Activated CD8-positive, alpha-beta T cell treated with anti-CD3 and anti-CD28 coated beads, Interleukin-2, amount 10 ng/mL, durations not matched to agents 7 days and 5 days (primary cell): ENCODE measurements around the gene SLC1A2. TPM values are rescaled to one million over a fixed set of nuclear protein-coding genes. Genes with fewer than 3 reads are reported as not detected.

ENCODE experiments used
- ATAC-seq: fragments of 150-1000 bp; cut with Tn5 transposase; one replicate; pipeline ENCODE4 v1.10.0; 2021; ENCODE audit warnings: moderate library complexity
- CTCF ChIA-PET: fragments of 350-600 bp; sonication (Branson Sonifier 250); formaldehyde crosslinking; loops from one replicate; lab custom pipeline; 2021; ENCODE audit warnings: antibody characterized with exemption; lab: Charles Lee
- POLR2A ChIA-PET: fragments of 350-600 bp; sonication (Branson Sonifier 250); formaldehyde crosslinking; loops from one replicate; lab custom pipeline; 2021; ENCODE audit warnings: antibody characterized with exemption; lab: Charles Lee
- DNase-seq: peaks from one replicate; pipeline ENCODE4 v3.0.0-alpha.2; 2020
- H3K27ac Mint-ChIP-seq: one replicate; pipeline ENCODE4 v1.8.0; 2021; ENCODE audit warnings: mild to moderate bottlenecking, mixed read lengths
- H3K27me3 Mint-ChIP-seq: one replicate; pipeline ENCODE4 v1.8.0; 2021; ENCODE audit warnings: low read depth, mixed read lengths
- H3K36me3 Mint-ChIP-seq: one replicate; pipeline ENCODE4 v1.8.0; 2021; ENCODE audit warnings: low read depth, mixed read lengths
- H3K4me1 Mint-ChIP-seq: one replicate; pipeline ENCODE4 v1.8.0; 2021; ENCODE audit warnings: low read depth, mixed read lengths
- H3K4me3 Mint-ChIP-seq: one replicate; pipeline ENCODE4 v1.8.0; 2021; ENCODE audit warnings: mild to moderate bottlenecking, mixed read lengths
- H3K9me3 Mint-ChIP-seq: one replicate; pipeline ENCODE4 v1.8.0; 2022; ENCODE audit warnings: mixed read lengths; ENCODE audit not compliant: insufficient read depth
- total RNA-seq, 2 experiments: library from RNA; stranded (reverse); gene quantifications; one replicate each; pipeline ENCODE4 v1.2.3, GENCODE V29; 2021

SLC1A2 gene
- total RNA-seq, 2 experiments from 2014 or later = not detected

DNA sequence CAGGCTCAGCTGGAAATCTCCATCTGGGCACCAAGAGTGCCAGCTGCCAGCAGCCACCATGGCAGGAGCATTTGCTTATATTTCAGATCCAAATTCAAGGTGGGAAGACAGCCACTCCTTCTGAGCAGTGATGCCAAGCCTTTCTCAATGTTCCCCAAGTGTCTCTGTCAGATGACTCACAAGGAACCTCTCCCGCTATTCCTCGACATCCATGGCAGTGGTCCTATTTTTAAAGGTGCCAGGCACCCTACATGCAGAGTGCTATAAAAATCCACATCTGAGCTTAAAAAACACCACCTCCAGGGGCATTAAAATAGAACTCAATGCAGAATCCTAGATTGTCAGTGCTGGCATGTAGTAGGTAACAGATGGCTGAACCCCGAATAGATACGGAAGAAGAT is 112.1 kb downstream of the SLC1A2 start:
- no peaks in the 10 kb centered on the region for H3K27me3 Mint-ChIP-seq
- CTCF ChIA-PET = interaction anchor here (0.8 to 4.7 kb wide), 11 partner anchors 8 to 382 kb away, joined by 3 to 68 read pairs (median 14); no protein-coding TSS in a partner anchor
- peaks cover 19% of the 10 kb centered on the region for H3K4me1 Mint-ChIP-seq
- no peaks in the 10 kb centered on the region for H3K9me3 Mint-ChIP-seq
- ATAC-seq = no peak
- DNase-seq = no peak
- no peak overlapping the region for H3K27ac Mint-ChIP-seq
- peaks cover 4% of the 10 kb centered on the region for H3K36me3 Mint-ChIP-seq
- POLR2A ChIA-PET = no interaction called here
- H3K4me3 Mint-ChIP-seq = no peak overlapping the region

DNA sequence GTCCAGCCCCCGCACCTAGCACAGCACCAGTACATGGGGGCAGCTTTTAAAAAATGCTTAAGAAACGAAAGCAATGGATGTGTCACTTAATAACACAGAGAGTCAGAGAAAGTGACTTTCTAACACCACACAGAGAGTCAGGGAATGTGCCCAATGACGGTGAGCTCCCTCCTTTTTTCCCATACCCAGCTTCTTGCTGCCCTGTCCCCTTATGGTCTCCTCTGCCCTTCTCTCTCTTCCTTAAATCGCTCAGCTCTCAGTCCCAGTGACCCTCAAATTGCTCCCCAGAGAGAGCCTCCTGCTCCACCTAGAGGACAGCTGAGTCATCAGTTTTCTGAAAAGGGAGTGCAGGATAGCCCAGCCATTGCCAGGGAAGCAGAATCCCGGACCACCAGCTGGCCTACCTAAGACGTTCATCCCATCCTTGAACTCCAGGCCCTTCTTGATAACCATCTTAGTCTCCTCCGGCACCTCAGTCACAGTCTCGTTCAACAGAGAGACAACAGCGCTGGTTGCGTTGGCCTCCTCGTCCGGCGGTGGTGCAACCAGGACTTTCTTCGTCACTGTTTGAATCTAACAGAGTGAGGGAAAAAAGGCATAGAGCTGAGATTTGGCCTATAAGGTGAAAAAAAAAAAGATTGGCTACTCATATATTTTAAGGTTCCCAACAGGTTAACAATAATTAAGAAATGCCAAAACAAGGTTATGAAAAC is 113.5 kb downstream of the SLC1A2 start:
- Mint-ChIP-seq H3K9me3 (no peaks in the 10 kb centered on the region), H3K36me3 (peaks cover 4% of the 10 kb centered on the region), H3K4me1 (peaks cover 19% of the 10 kb centered on the region), H3K4me3 (peak overlapping the region; percentile 44), H3K27me3 (no peaks in the 10 kb centered on the region), H3K27ac (peak overlapping the region; percentile 83)
- ChIA-PET CTCF (interaction anchor here (0.6 to 4.7 kb wide), 84 partner anchors 9 to 387 kb away, joined by 3 to 68 read pairs (median 4); partner anchors contain the start of gene CD44), POLR2A (interaction anchor here (0.7 to 1.2 kb wide), 5 partner anchors 11 to 166 kb away, joined by 3 to 5 read pairs (median 3); no protein-coding TSS in a partner anchor)
- ATAC-seq (peak; percentile 84), DNase-seq (peak; percentile 68)

DNA sequence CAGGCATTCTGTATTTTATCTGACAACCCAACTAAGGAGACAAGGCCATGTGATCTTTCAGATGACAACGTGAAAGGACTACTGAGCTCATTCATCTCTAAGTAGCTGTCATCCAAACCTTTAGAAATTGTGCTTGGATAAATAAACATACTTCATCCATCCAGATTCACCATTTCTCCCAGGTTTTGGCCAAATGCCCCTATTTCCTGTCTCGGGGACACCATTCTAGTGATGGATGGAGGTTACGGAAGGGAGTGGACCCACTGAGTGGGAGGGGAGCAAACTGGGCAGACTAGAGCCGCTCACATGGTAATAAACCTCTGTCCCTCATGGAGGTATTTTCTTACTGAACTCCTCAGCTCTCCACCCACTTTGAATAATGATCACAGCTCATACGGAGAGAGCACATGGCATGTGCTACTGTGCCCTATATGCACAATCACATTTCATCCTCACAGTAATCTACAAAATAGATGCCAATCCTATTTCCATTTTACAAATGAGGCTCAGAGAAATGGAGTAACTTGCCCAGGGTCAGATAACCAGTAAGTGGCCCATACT is 114.4 kb downstream of the SLC1A2 start:
- peak overlapping the region; percentile 83 for H3K27ac Mint-ChIP-seq
- H3K9me3 Mint-ChIP-seq = no peaks in the 10 kb centered on the region

DNA sequence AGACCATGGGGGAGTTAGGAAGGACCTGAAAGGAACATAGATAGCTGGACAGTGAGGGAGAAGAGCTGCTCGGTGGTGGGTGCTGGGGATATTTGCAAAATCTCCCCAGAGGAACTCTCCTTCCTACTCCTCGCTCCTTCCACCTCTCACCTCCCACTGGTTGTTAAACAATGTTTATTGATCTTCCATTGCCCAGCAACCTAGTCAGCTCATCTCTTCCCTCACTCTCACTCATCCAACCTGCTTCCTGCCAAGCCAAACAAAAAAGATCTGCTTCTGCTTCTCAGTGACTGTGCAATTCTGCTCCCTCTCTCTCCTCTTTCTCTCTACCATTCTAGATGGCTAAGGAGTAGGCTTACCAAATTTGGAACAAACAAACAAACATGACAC is 115.0 kb downstream of the SLC1A2 start:
- H3K36me3 Mint-ChIP-seq = peaks cover 4% of the 10 kb centered on the region
- H3K4me3 Mint-ChIP-seq = no peak overlapping the region
- H3K27ac Mint-ChIP-seq = no peak overlapping the region
- ATAC-seq (peak; percentile 34), DNase-seq (no peak)
- ChIA-PET POLR2A (interaction anchor here (1.1 kb wide), 1 partner anchor 45 kb away, joined by 3 read pairs; no protein-coding TSS in a partner anchor), CTCF (interaction anchor here (0.7 to 4.7 kb wide), 25 partner anchors 11 to 386 kb away, joined by 3 to 68 read pairs (median 7); partner anchors contain the start of gene CD44)
- peaks cover 19% of the 10 kb centered on the region for H3K4me1 Mint-ChIP-seq
- H3K9me3 Mint-ChIP-seq = no peaks in the 10 kb centered on the region
- H3K27me3 Mint-ChIP-seq = no peaks in the 10 kb centered on the region

More for the DNA sequence above, 114.4 kb downstream of the SLC1A2 start:
- H3K4me1 Mint-ChIP-seq = peaks cover 19% of the 10 kb centered on the region
- no peak overlapping the region for H3K4me3 Mint-ChIP-seq
- H3K27me3 Mint-ChIP-seq = no peaks in the 10 kb centered on the region
- POLR2A ChIA-PET = interaction anchor here (0.7 to 1.2 kb wide), 6 partner anchors 12 to 165 kb away, joined by 3 to 5 read pairs (median 3); no protein-coding TSS in a partner anchor
- peaks cover 4% of the 10 kb centered on the region for H3K36me3 Mint-ChIP-seq
- DNase-seq (no peak), ATAC-seq (no peak)
- CTCF ChIA-PET = interaction anchor here (0.6 to 4.7 kb wide), 84 partner anchors 9 to 386 kb away, joined by 3 to 68 read pairs (median 4); partner anchors contain the start of gene CD44

DNA sequence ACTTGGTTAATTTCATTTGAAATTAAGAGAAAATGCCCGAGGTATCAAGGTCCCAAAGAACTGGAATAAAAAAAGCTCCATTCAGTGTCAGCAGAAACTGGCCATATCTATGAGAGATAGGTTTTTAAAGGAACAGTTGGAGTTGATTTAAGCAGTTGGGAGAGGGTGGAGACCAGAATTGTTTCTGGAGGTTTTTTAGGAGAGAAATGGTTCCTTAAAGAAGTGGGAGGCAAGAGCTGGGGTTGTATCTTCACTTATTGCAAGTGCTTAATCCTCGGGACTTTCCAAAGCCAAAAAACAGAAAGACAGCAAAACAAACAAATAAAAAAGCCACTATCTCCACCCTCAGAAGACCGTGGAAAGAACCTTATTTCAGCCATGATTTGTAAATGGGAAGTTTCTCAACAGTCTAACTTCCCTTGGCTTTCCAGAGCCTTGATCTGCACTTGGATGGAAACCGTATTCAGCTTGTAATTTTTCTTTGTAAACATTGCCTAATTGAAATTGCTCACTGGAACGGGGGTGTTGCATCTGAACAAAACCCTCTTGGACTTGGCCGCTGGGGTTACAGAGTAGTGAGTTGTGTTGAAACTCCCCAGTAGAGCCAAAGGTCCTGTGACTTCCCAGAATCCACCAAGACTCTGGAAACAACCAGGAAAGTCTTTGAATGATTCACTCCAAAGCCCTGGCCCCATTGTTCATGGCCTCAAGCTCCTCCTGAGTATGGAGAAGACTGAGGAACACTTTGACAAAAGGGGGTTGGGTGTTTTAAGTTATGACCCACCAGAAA is 115.6 kb downstream of the SLC1A2 start:
- ChIA-PET CTCF (interaction anchor here (0.8 to 4.7 kb wide), 18 partner anchors 8 to 385 kb away, joined by 3 to 52 read pairs (median 6); partner anchors contain the start of gene CD44), POLR2A (no interaction called here)
- Mint-ChIP-seq H3K4me1 (peaks cover 19% of the 10 kb centered on the region), H3K27ac (no peak overlapping the region), H3K27me3 (no peaks in the 10 kb centered on the region), H3K36me3 (peaks cover 4% of the 10 kb centered on the region), H3K4me3 (no peak overlapping the region), H3K9me3 (no peaks in the 10 kb centered on the region)
- DNase-seq (no peak), ATAC-seq (no peak)

DNA sequence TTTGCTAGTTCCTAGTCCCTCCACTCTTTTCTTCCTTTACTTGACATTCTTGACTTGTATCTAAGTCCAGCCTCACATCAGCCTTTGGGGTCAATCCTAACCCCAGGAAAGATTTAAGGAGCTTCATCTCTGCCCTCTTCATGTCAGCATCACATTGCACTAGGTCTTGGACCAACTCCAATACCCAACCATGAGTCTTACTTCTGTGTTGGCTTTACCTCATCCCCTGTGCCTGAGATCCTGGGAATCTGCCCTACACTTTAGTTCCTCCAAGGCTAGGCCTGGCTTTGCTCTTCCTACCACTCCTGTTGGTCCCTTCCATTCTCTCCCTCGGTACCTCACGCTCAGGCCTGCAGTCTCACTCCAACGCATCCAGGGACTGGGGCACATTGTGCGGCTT is 117.0 kb downstream of the SLC1A2 start:
- H3K36me3 Mint-ChIP-seq = peaks cover 4% of the 10 kb centered on the region
- H3K9me3 Mint-ChIP-seq = no peaks in the 10 kb centered on the region
- no peak for ATAC-seq
- H3K27me3 Mint-ChIP-seq = no peaks in the 10 kb centered on the region
- peaks cover 19% of the 10 kb centered on the region for H3K4me1 Mint-ChIP-seq
- no peak overlapping the region for H3K4me3 Mint-ChIP-seq
- ChIA-PET CTCF (no interaction called here), POLR2A (no interaction called here)
- DNase-seq = no peak
- no peak overlapping the region for H3K27ac Mint-ChIP-seq

DNA sequence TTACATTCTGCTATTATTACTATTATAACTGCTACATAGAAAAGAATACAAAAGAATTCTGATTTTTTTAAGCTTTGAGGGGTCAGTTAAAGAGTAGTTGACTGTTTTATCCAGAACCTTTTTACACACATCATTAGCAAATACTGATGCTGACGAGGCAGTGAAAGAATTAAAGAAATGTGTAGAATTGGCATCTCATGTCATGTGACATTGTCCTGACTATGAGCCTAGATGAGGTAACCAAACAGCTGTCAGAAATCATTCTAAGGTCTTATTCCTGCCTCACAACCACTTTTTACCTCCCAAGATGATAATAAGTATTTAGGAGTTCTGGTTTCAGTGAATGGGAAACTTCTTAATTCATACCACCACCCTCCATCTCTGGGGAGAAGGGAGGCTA is 121.0 kb downstream of the SLC1A2 start:
- no peaks in the 10 kb centered on the region for H3K9me3 Mint-ChIP-seq
- H3K27me3 Mint-ChIP-seq = no peaks in the 10 kb centered on the region
- peaks cover 4% of the 10 kb centered on the region for H3K4me1 Mint-ChIP-seq
- POLR2A ChIA-PET = no interaction called here
- no peak overlapping the region for H3K4me3 Mint-ChIP-seq
- peaks cover 2% of the 10 kb centered on the region for H3K36me3 Mint-ChIP-seq
- ATAC-seq = no peak
- CTCF ChIA-PET = no interaction called here
- H3K27ac Mint-ChIP-seq = no peak overlapping the region
- no peak for DNase-seq

DNA sequence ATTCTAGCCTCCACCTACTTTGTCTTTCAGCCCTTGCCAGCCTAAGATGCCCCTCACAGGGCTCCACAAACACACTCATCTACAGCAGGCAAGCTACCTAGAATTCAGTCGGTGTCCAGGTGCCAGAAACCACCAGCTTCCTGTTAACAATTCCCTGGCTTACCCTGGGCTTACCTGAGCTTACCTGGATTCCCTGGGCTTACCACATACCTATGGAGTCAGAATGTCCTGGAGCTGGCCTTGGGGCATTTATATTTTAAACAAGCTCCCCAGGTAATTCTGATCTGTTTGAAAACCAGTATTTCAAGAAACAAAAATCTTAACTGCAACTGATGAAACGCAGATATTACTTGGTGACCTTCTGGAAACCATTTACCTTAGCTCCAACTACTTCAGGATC is 123.6 kb downstream of the SLC1A2 start:
- H3K9me3 Mint-ChIP-seq = no peaks in the 10 kb centered on the region
- no peak for ATAC-seq
- ChIA-PET CTCF (interaction anchor here (1.3 to 2.5 kb wide), 2 partner anchors 10 to 369 kb away, joined by 3 to 17 read pairs; no protein-coding TSS in a partner anchor), POLR2A (no interaction called here)
- peaks cover 27% of the 10 kb centered on the region for H3K4me1 Mint-ChIP-seq
- no peak overlapping the region for H3K4me3 Mint-ChIP-seq
- no peak for DNase-seq
- H3K27ac Mint-ChIP-seq = no peak overlapping the region
- H3K36me3 Mint-ChIP-seq = no peaks in the 10 kb centered on the region
- no peaks in the 10 kb centered on the region for H3K27me3 Mint-ChIP-seq

DNA sequence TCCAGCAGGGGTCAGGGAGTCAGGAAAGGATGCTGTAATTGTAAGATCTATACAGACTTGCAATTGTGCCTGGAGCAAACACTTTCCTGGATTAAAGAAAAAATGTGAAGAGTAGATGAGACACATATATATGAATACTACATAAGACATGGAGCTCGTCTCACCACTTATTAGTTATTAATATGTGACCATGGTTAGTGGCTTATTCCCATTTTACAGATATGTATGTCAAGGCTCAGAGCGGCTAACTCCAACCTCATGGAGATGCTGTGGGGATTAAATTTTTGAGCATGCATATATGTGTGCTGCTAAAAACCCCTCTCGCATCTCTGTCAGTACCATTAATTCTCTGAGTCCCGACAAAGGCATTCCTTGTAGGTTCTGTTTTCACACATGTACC is 125.7 kb downstream of the SLC1A2 start:
- POLR2A ChIA-PET = interaction anchor here (0.9 to 1.6 kb wide), 2 partner anchors 20 to 38 kb away, joined by 3 to 4 read pairs; no protein-coding TSS in a partner anchor

DNA sequence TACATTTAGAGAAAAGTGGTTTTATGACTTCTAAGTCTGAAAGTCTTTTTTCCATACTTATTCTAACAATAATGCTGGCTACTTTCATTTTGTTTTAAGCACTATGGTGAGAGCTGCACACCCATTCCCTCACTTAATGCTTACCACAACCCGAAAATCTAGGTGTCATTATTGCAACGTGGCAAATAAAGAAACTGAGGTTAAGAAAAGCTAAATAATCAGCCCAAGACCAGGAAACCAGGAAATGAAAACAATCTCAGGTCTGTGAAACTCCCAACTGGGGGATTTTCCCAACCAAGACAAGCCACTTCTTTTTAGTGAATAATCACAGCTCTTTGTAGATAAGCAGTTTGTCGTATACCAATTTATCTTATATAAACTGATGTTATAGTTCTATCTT is 126.3 kb downstream of the SLC1A2 start:
- no peaks in the 10 kb centered on the region for H3K27me3 Mint-ChIP-seq
- no peaks in the 10 kb centered on the region for H3K36me3 Mint-ChIP-seq
- H3K4me3 Mint-ChIP-seq = no peak overlapping the region
- no peak overlapping the region for H3K27ac Mint-ChIP-seq
- DNase-seq (no peak), ATAC-seq (no peak)
- peaks cover 52% of the 10 kb centered on the region for H3K4me1 Mint-ChIP-seq
- POLR2A ChIA-PET = no interaction called here
- CTCF ChIA-PET = interaction anchor here (1.2 to 2.9 kb wide), 4 partner anchors 12 to 366 kb away, joined by 3 to 29 read pairs (median 4); no protein-coding TSS in a partner anchor
- H3K9me3 Mint-ChIP-seq = no peaks in the 10 kb centered on the region

More for the DNA sequence above, 125.7 kb downstream of the SLC1A2 start:
- H3K9me3 Mint-ChIP-seq = no peaks in the 10 kb centered on the region
- ATAC-seq (no peak), DNase-seq (no peak)
- H3K4me1 Mint-ChIP-seq = peaks cover 47% of the 10 kb centered on the region
- no peak overlapping the region for H3K27ac Mint-ChIP-seq
- H3K27me3 Mint-ChIP-seq = no peaks in the 10 kb centered on the region
- no peak overlapping the region for H3K4me3 Mint-ChIP-seq
- CTCF ChIA-PET = interaction anchor here (1.2 to 2.9 kb wide), 4 partner anchors 11 to 367 kb away, joined by 3 to 29 read pairs (median 4); no protein-coding TSS in a partner anchor
- no peaks in the 10 kb centered on the region for H3K36me3 Mint-ChIP-seq

DNA sequence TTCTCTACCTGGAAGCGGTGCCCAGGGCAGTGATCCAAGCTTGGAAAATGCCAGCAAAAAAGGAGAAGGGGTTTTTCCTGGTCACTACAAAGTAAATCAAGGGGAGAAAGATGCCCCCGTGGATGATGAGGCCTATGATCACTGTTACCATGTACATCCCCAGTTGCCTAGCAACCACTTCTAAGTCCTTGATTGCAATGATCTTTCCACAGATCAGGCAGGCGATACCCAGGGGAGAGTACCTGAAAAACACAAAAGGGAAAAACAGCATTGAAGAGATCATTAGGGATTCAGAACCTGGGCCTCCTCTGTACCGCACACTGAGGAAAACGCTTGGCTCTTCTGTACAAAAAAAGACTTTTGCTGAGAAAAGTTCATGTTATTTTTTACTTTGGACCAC is 127.1 kb downstream of the SLC1A2 start:
- no peak for DNase-seq
- peak; percentile 42 for ATAC-seq
- no peaks in the 10 kb centered on the region for H3K9me3 Mint-ChIP-seq
- H3K36me3 Mint-ChIP-seq = peaks cover 1% of the 10 kb centered on the region
- H3K27me3 Mint-ChIP-seq = no peaks in the 10 kb centered on the region
- no peak overlapping the region for H3K27ac Mint-ChIP-seq
- POLR2A ChIA-PET = no interaction called here
- CTCF ChIA-PET = interaction anchor here (2.9 kb wide), 1 partner anchor 13 kb away, joined by 29 read pairs; no protein-coding TSS in a partner anchor
- no peak overlapping the region for H3K4me3 Mint-ChIP-seq
- peaks cover 60% of the 10 kb centered on the region for H3K4me1 Mint-ChIP-seq
